Measurements from ENCODE around the gene CXorf58. TPM values are rescaled to one million over a fixed set of nuclear protein-coding genes. Genes with fewer than 3 reads are reported as not detected.

CXorf58 gene
- total and polyA plus RNA-seq, 2 of the 13 experiments (the other 11 are each of a cell fraction or from before 2014, with no cell fraction given): not detected

DNA sequence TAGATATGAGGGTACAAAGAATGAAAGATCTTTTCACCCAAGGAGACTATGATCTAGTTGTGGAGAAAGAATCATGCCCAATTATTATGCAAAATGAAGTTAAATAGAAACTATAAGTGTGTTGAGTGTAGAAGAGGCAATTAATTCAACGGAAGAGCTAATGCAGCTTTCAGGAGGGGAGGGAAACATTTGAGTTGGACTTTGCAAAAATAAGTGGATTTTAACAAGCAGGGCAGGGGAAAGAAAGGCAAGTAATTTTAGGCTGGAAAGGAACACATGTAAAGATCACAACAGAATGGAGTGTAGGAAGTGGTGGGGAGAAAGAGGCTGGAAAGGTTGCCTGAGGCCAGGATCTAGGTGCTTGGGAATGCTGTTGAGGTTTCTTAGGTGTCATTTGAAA, 75.1 kb downstream of the CXorf58 start:
- Histone ChIP-seq H3K79me2 (ENCODE audit: insufficient read depth, low read length) (no peaks in the 10 kb centered on the region), H3K4me3 (replicated peaks in 1 of 3; ENCODE audit: insufficient read depth in 1 of 3, low read depth in 2 of 3, low read length in 3 of 3) (no peak overlapping the region), H3K9me3 (ENCODE audit: low read length) (no peaks in the 10 kb centered on the region), H3K27me3 (ENCODE audit: control insufficient read depth in 1 of 2, insufficient read depth in 2 of 2, low read length in 2 of 2) (no peaks in the 10 kb centered on the region), H3K27ac (ENCODE audit: extremely low read length, insufficient read depth, low read length) (no peak overlapping the region), H2AFZ (ENCODE audit: low read length) (no peak overlapping the region), H3K4me2 (ENCODE audit: low read depth, low read length) (no peak overlapping the region), H3K36me3 (replicated peaks in 1 of 2; ENCODE audit: control insufficient read depth in 1 of 2, insufficient read depth in 2 of 2, low read length in 2 of 2) (peaks cover 1 to 8% of the 10 kb centered on the region in 2 experiments; a peak in 3 of 5 replicates), H3K4me1 (ENCODE audit: insufficient read depth, low read length) (no peaks in the 10 kb centered on the region), H3K9ac (ENCODE audit: insufficient read depth, low read depth, low read length) (no peak overlapping the region), H4K20me1 (ENCODE audit: insufficient read depth, low read length) (no peaks in the 10 kb centered on the region)
- intact Hi-C loops (cut with micrococcal nuclease; ENCODE audit: unreplicated experiment) (no loop called here), in situ Hi-C loops (cut with HindIII; ENCODE audit: extremely low pct_ligation_motif_present, low pct_unique_long_range_greater_than_20kb) (no loop called here)
- 100% methylated on average over 1 of the region's 1 CpG for WGBS (ENCODE audit: low lambda C conversion rate)
- ChIA-PET POLR2A (no interaction called here), CTCF (ENCODE audit: low intra/inter-chr PET ratio, low total read pairs) (no interaction called here)
- no TSS peak for BruUV-seq (replicated peaks)
- no peak for ATAC-seq
- no peak for DNase-seq (ENCODE audit: low spot score)
- TF ChIP-seq, protein P1, sequence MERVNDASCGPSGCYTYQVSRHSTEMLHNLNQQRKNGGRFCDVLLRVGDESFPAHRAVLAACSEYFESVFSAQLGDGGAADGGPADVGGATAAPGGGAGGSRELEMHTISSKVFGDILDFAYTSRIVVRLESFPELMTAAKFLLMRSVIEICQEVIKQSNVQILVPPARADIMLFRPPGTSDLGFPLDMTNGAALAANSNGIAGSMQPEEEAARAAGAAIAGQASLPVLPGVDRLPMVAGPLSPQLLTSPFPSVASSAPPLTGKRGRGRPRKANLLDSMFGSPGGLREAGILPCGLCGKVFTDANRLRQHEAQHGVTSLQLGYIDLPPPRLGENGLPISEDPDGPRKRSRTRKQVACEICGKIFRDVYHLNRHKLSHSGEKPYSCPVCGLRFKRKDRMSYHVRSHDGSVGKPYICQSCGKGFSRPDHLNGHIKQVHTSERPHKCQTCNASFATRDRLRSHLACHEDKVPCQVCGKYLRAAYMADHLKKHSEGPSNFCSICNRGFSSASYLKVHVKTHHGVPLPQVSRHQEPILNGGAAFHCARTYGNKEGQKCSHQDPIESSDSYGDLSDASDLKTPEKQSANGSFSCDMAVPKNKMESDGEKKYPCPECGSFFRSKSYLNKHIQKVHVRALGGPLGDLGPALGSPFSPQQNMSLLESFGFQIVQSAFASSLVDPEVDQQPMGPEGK (CRISPR knock-in tag; IDR thresholded peaks at IDR 0.05): no peak
- TF ChIP-seq RAD21 (CRISPR knock-in tag; IDR thresholded peaks at IDR 0.05) (no peak), ZNF629 (CRISPR knock-in tag; conservative IDR thresholded peaks at IDR 0.05) (no peak)
- TF ChIP-seq, protein P2, sequence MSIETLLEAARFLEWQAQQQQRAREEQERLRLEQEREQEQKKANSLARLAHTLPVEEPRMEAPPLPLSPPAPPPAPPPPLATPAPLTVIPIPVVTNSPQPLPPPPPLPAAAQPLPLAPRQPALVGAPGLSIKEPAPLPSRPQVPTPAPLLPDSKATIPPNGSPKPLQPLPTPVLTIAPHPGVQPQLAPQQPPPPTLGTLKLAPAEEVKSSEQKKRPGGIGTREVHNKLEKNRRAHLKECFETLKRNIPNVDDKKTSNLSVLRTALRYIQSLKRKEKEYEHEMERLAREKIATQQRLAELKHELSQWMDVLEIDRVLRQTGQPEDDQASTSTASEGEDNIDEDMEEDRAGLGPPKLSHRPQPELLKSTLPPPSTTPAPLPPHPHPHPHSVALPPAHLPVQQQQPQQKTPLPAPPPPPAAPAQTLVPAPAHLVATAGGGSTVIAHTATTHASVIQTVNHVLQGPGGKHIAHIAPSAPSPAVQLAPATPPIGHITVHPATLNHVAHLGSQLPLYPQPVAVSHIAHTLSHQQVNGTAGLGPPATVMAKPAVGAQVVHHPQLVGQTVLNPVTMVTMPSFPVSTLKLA (IDR thresholded peaks at IDR 0.05): no peak
- FAIRE-seq: no peak

Other genes starting within 250 kb of the CXorf58 start
- gene PRDX4, start 240.5 kb upstream of the CXorf58 start, total RNA-seq (2016; rRNA removed; fragmentation: Illumina TruSeq; extraction: Trizol): 126 and 252 TPM in 2 replicates
- gene PRDX4, start 240.5 kb upstream of the CXorf58 start, polyA plus RNA-seq (2011; rRNA removed): 168 and 217 TPM in 2 replicates
- 35.1 and 36.9 TPM in 2 replicates for gene ACOT9, start 164.7 kb upstream of the CXorf58 start, total RNA-seq (2016; rRNA removed; fragmentation: Illumina TruSeq; extraction: Trizol)
- 28.7 and 33.3 TPM in 2 replicates for gene ACOT9, start 164.7 kb upstream of the CXorf58 start, polyA plus RNA-seq (2011; rRNA removed)
- 216 and 237 TPM in 2 replicates for gene SAT1, start 124.8 kb upstream of the CXorf58 start, total RNA-seq (2016; rRNA removed; fragmentation: Illumina TruSeq; extraction: Trizol)
- gene SAT1, start 124.8 kb upstream of the CXorf58 start, polyA plus RNA-seq (2011; rRNA removed): 1,213 and 1,243 TPM in 2 replicates
- 22.1 and 27.8 TPM in 2 replicates for gene APOO, start 68 bp upstream of the CXorf58 start, total RNA-seq (2016; rRNA removed; fragmentation: Illumina TruSeq; extraction: Trizol)
- 9.7 and 9.9 TPM in 2 replicates for gene APOO, start 68 bp upstream of the CXorf58 start, polyA plus RNA-seq (2011; rRNA removed)
- 5.5 and 6.9 TPM in 2 replicates for gene KLHL15, start 119.2 kb downstream of the CXorf58 start, total RNA-seq (2016; rRNA removed; fragmentation: Illumina TruSeq; extraction: Trizol)
- gene KLHL15, start 119.2 kb downstream of the CXorf58 start, polyA plus RNA-seq (2011; rRNA removed): 2.1 and 2.8 TPM in 2 replicates
- gene EIF2S3, start 146.9 kb downstream of the CXorf58 start, total RNA-seq (2016; rRNA removed; fragmentation: Illumina TruSeq; extraction: Trizol): 183 and 238 TPM in 2 replicates
- 60.2 and 61.0 TPM in 2 replicates for gene EIF2S3, start 146.9 kb downstream of the CXorf58 start, polyA plus RNA-seq (2011; rRNA removed)
- gene ZFX, start 241.7 kb downstream of the CXorf58 start, total RNA-seq (2016; rRNA removed; fragmentation: Illumina TruSeq; extraction: Trizol): 37.3 and 66.3 TPM in 2 replicates
- 13.8 and 14.9 TPM in 2 replicates for gene ZFX, start 241.7 kb downstream of the CXorf58 start, polyA plus RNA-seq (2011; rRNA removed)